Activated CD4-positive, CD25-positive, alpha-beta regulatory T cell treated with anti-CD3 and anti-CD28 coated beads, Interleukin-2, amount 50 U/mL, for 72 hours (primary cell): ENCODE data around the gene SASH1.

ENCODE experiments used
- DNase-seq: peaks from one replicate; pipeline ENCODE4 v3.0.0; 2021

Gene SASH1

GRCh38 chr6:148436466-148436865, 93.8 kb downstream of the SASH1 start:
- no peak for DNase-seq

GRCh38 chr6:148438632-148439031, 96.0 kb downstream of the SASH1 start:
- no peak for DNase-seq

GRCh38 chr6:148440016-148440415, 97.4 kb downstream of the SASH1 start:
- no peak for DNase-seq

- DNase-seq: no peak
These were observed 98.3 kb downstream of the SASH1 start for GRCh38 chr6:148440877-148441453.

GRCh38 chr6:148441454-148441911, 98.8 kb downstream of the SASH1 start:
- DNase-seq: no peak

- no peak for DNase-seq
These were observed 101.3 kb downstream of the SASH1 start for GRCh38 chr6:148443798-148444560.

- no peak for DNase-seq
These were observed 102.5 kb downstream of the SASH1 start for GRCh38 chr6:148445116-148445515.

- DNase-seq: no peak
These were observed 103.0 kb downstream of the SASH1 start for GRCh38 chr6:148445620-148446019.

- no peak for DNase-seq
These were observed 104.0 kb downstream of the SASH1 start for GRCh38 chr6:148446681-148447080.

GRCh38 chr6:148447521-148448230, 105.0 kb downstream of the SASH1 start:
- DNase-seq: no peak

GRCh38 chr6:148448369-148449012, 105.9 kb downstream of the SASH1 start:
- DNase-seq: no peak

- DNase-seq: no peak
These were observed 108.2 kb downstream of the SASH1 start for GRCh38 chr6:148450866-148451265.

- peak; percentile 34 for DNase-seq
These were observed 109.1 kb downstream of the SASH1 start for GRCh38 chr6:148451690-148452089.

GRCh38 chr6:148452876-148453275, 110.2 kb downstream of the SASH1 start:
- DNase-seq: no peak

GRCh38 chr6:148453906-148454305, 111.3 kb downstream of the SASH1 start:
- DNase-seq: no peak

GRCh38 chr6:148455225-148455624, 112.6 kb downstream of the SASH1 start:
- no peak for DNase-seq

GRCh38 chr6:148455674-148456558, 113.3 kb downstream of the SASH1 start:
- DNase-seq: no peak

GRCh38 chr6:148457137-148457842, 114.7 kb downstream of the SASH1 start:
- no peak for DNase-seq

GRCh38 chr6:148457843-148458159, 115.2 kb downstream of the SASH1 start:
- no peak for DNase-seq

GRCh38 chr6:148459238-148459637, 116.6 kb downstream of the SASH1 start:
- DNase-seq: no peak

GRCh38 chr6:148460876-148461646, 118.4 kb downstream of the SASH1 start:
- DNase-seq: no peak
